Measurements from ENCODE around the gene XRCC2. TPM values are rescaled to one million over a fixed set of nuclear protein-coding genes. Genes with fewer than 3 reads are reported as not detected.
A peak's percentile ranks its signal among the peaks of the same experiment; 100 is the strongest.

XRCC2 gene
- total and polyA plus RNA-seq, 2 experiments from 2014 or later, result 3.4 to 4.1 TPM

DNA sequence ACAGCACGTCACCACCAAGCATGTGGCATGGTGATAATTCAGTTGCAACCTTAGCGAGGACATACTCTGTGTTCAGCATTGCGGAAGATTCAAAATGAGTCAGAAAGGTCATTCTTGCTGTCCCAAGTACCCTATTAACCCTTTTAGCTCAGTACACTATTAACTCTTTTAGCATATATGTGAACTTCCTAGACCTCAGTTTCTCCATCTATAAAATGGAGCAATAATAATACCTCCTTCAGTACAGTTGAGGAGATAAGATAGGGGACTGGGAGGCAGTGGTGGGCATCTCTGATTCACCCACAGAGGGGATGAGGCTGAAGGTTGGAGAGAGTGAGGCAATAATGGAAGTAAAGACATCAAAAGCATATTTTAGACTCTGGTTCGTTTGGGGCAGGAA, 67.3 kb downstream of the XRCC2 start:
- Histone ChIP-seq H3K27ac (no peak overlapping the region), H3K9me3 (ENCODE audit: low read depth) (no peaks in the 10 kb centered on the region)

DNA sequence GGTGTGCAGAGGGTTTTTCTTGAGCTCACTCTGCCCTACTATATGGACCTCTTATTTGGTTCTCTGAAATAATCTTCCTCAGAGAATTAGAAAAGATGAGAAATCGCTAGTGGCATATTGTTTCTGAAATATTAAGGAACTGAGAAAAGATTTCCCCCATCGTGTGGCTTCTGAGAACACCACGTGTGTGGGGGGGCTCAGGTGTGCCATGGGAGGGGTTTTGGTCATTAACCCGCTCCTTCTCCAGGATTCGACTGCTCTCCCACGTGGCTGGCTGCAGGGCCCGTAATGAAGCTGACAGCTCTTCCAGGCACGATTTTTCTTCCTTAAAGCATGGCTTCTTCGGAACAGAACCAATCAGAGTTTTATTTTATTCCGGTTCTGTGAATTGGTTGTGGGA, 67.7 kb downstream of the XRCC2 start:
- Histone ChIP-seq H3K27ac (no peak overlapping the region), H3K27me3 (no peaks in the 10 kb centered on the region), H3K9me3 (ENCODE audit: low read depth) (no peaks in the 10 kb centered on the region), H3K4me1 (ENCODE audit: low read depth) (no peaks in the 10 kb centered on the region), H3K4me3 (no peak overlapping the region), H3K36me3 (no peaks in the 10 kb centered on the region)
- no peak for DNase-seq (ENCODE audit: low read depth in 1 of 2, low spot score in 1 of 2)
- TF ChIP-seq, protein P1, sequence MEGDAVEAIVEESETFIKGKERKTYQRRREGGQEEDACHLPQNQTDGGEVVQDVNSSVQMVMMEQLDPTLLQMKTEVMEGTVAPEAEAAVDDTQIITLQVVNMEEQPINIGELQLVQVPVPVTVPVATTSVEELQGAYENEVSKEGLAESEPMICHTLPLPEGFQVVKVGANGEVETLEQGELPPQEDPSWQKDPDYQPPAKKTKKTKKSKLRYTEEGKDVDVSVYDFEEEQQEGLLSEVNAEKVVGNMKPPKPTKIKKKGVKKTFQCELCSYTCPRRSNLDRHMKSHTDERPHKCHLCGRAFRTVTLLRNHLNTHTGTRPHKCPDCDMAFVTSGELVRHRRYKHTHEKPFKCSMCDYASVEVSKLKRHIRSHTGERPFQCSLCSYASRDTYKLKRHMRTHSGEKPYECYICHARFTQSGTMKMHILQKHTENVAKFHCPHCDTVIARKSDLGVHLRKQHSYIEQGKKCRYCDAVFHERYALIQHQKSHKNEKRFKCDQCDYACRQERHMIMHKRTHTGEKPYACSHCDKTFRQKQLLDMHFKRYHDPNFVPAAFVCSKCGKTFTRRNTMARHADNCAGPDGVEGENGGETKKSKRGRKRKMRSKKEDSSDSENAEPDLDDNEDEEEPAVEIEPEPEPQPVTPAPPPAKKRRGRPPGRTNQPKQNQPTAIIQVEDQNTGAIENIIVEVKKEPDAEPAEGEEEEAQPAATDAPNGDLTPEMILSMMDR (IDR thresholded peaks at IDR 0.05; ENCODE audit: low read depth, low read length), result no peak

More for the DNA sequence above, 67.3 kb downstream of the XRCC2 start:
- TF ChIP-seq, protein P1 (IDR thresholded peaks at IDR 0.05; ENCODE audit: low read depth, low read length), result no peak
- DNase-seq (ENCODE audit: low read depth in 1 of 2, low spot score in 1 of 2), result no peak
- Histone ChIP-seq H3K4me1 (ENCODE audit: low read depth) (no peaks in the 10 kb centered on the region), H3K4me3 (no peak overlapping the region), H3K36me3 (no peaks in the 10 kb centered on the region), H3K27me3 (no peaks in the 10 kb centered on the region)

DNA sequence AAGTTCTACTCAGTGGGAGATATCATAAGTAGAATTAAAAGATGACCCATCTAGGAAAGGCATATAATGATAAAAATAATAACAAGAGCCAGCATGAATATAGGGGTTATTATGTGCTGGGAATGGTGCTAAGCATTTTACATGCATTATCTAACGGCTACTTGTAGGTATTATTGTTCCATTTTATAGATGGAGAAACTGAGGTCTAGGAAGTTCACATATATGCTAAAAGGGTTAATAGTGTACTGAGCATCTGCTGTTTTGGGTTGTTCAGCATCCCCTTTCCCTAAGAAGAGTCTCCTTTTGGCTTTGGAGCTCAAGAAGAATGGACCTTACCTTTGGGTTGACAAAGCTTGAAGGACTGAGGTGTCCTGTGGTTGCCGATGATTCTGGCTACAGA, 68.9 kb downstream of the XRCC2 start:
- no peaks in the 10 kb centered on the region for H3K4me1 ChIP-seq (ENCODE audit: low read depth)
- no peak overlapping the region for H3K27ac ChIP-seq
- H3K36me3 ChIP-seq, result no peaks in the 10 kb centered on the region
- H3K9me3 ChIP-seq (ENCODE audit: low read depth), result no peaks in the 10 kb centered on the region
- no peaks in the 10 kb centered on the region for H3K27me3 ChIP-seq
- H3K4me3 ChIP-seq, result no peak overlapping the region
- TF ChIP-seq, protein P1 (IDR thresholded peaks at IDR 0.05; ENCODE audit: low read depth, low read length), result no peak
- DNase-seq (ENCODE audit: low read depth in 1 of 2, low spot score in 1 of 2), result no peak

DNA sequence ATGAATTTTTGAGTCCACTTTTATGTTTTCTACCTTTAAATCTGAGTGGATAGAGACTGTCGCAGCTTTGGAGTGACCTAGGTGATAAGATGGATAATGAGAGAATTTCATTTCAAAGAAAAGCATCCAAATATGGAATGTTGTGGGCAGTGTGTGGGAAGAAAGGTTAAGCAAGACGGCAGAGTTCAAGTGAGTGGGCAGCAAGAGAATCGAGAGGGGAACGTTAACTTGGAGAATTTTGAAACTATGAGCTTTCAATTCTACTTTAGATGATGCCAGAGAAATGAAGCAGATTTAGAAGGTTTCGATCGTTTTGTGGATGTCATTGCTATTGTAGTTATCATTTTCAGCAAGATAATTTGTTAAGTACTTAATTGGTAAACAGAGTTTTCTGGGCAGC, 73.0 kb downstream of the XRCC2 start:
- peak in 1 of 2 donors; percentile 81 for DNase-seq (ENCODE audit: low read depth in 1 of 2, low spot score in 1 of 2)
- Histone ChIP-seq H3K36me3 (no peaks in the 10 kb centered on the region), H3K9me3 (ENCODE audit: low read depth) (no peaks in the 10 kb centered on the region), H3K4me3 (no peak overlapping the region), H3K27me3 (no peaks in the 10 kb centered on the region), H3K4me1 (ENCODE audit: low read depth) (no peaks in the 10 kb centered on the region), H3K27ac (no peak overlapping the region)
- TF ChIP-seq, protein P1 (IDR thresholded peaks at IDR 0.05; ENCODE audit: low read depth, low read length), result no peak

DNA sequence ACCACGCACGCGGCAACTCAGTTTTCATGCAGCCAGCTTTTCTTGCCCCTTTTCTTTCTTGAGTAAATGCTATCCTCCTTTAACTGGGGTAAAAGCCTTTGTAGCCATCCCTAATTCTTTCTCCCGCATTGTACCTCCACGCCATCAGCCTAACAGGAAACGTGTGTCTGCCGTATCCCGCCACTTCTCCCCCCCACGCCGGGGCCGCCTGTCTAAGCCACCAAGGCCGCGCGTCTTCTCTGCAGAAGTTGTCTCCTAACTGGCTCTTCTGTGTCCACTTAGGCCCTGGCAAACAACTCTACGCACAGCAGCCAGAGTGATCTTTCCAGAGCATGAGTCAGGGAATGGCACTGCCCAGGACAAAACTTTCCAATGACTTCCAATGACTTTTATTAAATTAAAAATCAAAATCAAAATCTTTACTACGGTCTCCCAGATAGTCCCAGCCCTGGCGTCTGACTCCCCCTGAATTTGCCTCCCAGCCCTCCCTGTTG, 74.6 kb downstream of the XRCC2 start:
- no peak overlapping the region for H3K4me3 ChIP-seq
- no peaks in the 10 kb centered on the region for H3K9me3 ChIP-seq (ENCODE audit: low read depth)

More for the DNA sequence above, 74.6 kb downstream of the XRCC2 start:
- H3K27me3 ChIP-seq, result no peaks in the 10 kb centered on the region
- no peak overlapping the region for H3K27ac ChIP-seq
- H3K4me1 ChIP-seq (ENCODE audit: low read depth), result no peaks in the 10 kb centered on the region
- TF ChIP-seq, protein P1 (IDR thresholded peaks at IDR 0.05; ENCODE audit: low read depth, low read length), result no peak
- H3K36me3 ChIP-seq, result no peaks in the 10 kb centered on the region
- no peak for DNase-seq (ENCODE audit: low read depth in 1 of 2, low spot score in 1 of 2)

Data from cardiac muscle cell (in vitro differentiated cells and primary cell).